ENCODE data around the gene ZNF454.

ZNF454 gene

DNA sequence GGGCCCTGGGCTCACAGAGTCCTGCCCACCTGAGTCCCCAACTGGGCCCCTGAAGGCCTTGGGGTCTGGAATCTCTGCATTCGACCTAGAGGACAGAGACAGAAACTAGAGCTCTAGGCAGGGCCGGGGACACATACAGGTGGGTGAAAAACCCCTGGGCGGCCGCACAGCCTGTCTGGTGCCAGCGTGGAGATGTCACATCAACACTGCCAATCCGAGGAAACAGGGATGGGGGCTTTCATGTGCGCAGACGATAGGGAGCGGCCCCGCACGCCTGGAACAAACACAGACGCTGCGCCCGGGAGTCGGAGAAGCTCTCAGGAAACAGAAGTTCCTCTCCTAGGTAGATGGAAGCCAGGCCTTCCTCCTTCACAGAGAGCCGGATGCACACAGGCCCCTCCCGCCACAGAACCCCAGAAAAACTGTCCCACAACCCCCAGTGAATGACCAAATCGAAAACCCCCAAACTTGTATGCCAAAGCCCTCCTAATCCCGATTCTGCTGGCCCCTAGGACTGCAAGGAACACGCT lies 52.3 kb downstream of the ZNF454 start:
- DNase-seq (ENCODE audit: low spot score), result no peak

DNA sequence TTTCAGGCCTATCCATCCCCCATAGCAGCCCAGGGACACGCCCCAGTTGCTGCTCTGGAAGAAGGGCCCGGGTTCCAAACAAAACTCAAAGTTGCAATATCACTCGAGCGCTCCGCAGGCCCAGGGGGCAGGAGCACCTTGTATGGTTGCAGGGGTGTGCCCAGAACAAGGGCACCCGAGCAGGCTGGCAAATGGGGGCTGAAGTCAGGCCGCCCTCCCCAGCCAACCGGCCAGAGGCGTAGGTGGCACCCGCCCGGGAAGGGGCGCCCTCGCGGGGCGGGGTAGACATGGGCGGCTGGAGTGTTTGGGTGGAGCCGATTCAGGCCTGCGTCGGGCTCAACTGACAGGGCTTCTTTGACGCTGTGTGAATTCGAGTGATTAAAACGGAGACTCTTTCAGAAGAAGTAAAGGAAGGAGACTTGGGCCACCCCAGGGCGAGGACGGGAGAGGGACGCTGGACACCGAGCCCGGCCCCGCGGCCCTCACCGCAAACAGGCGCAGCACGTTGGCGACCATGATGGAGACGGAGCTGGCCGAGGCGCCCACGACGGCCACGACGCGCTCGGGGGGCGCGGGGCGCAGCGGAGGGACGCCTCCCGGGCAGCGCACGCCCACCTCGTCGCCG lies 53.1 kb downstream of the ZNF454 start:
- no peak for DNase-seq (ENCODE audit: low spot score)

DNA sequence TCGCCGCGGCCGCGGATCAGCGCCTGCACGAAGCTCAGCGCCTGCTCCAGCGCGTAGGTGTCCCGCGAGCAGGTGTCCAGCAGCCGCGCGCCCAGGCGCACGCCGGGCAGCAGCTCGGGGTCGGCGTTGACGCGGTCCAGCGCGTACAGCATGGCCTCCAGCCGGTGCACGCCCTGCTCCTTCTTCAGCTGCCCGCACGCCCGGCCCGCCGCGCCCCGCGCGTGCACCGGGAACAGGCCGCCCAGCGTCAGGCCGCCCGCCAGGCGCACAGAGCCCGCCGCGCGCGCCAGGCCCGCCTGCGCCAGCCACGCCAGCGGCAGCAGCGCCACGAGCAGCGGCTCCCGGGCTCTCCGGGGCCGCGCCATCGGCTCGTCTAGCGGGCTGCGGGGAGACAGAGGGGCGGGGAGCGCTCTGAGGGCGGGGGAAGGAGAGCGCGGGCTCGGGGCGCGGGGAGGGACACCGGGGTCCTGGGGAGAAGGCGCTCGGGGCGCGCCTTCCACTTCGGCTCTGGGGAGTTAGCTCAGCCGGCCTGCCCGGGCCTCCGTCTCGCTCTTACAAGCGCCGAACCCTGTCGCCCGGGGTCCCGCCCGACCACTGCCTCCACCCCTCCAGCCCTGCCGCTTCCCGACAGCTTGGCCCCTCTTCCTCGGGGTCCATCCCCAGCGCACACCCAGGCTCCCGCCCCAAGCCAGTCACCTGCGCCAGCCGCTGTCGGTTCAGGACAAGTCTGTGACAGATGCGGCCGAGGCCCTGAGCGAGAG lies 53.8 kb downstream of the ZNF454 start, which contains the start of gene GRM6:
Gene GRM6 (minus strand): TSS at position 741 of the 761 bp plus-strand sequence. CDS start 376 bp downstream, at position 365.
- no peak for DNase-seq (ENCODE audit: low spot score)

DNA sequence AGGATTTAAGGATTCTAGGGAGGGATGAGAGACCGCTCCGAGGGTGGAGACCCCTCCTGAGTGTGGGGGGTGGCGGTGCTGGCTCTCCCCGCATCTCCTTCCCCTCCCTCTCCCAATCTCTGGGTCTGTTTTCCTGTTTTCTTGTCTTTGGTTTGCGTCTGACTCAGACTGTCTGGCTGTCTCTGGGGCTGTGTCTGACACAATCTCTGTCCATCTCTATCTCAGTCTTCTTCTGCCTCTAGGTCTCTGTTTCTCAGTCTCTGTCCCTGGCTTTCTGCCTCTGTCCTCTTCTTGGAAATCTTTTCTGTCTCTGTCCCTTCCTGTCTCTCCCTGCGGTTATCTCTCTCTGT lies 54.3 kb downstream of the ZNF454 start:
- DNase-seq (ENCODE audit: low spot score), result no peak

DNA sequence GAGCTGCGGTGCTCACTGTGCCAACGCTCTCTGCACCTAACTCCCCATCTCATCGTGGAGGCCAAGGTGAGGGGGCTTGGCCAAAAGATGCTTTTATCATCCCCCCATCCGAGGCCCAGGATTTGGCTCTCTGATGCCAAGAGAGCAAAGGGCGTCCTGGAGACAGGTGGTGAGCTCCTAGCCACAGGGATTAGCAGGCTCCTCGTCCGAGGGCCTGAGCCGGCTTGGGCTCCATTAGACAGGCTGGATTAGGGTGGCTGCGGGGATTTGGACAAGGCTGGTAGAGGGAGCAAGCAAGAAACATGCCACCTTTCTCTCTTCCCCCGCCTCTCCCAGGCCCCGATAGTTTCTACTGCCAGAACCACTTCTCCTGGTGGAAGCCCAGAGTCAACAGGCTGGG lies 55.2 kb downstream of the ZNF454 start:
- DNase-seq (ENCODE audit: low spot score), result no peak

DNA sequence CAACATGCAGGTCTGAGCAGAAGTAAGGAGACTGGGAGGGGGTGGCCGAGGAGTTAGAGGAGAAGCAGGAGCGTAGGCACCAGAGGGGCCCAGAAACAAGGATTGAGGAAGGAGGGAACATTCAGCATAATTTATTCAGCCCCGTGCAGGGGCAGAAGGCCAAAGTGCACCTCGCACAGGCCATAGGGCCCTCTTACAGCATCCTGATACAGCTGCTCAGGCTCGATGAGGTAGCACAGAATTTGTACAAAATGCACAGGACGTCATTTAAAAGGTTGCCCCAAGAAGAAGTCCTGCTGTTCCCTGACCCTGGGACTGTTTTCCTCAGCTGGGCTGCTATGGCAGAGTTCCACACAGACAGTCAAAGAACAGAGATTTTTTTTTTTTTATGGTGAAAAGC lies 56.2 kb downstream of the ZNF454 start:
- no peak for DNase-seq (ENCODE audit: low spot score)

DNA sequence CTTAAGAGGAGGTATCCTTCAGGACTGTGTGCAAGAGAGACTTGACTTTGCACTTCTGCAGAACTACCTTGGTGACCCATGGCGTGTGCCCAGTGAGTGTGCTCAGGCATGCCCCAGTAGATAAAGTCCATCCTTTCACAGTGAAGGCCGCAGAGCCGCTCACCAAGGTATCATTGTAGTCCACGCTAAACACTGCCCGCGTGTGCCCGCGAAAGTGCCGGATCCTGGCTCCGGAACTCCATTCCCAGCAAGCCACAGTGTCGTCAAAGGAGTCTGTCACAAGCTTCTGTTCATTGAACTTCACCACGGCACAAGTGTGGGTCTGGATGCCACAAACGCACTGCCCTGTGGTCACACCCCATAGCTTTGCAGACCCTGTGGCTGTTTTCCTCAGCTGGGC lies 57.4 kb downstream of the ZNF454 start:
- no peak for DNase-seq (ENCODE audit: low spot score)

DNA sequence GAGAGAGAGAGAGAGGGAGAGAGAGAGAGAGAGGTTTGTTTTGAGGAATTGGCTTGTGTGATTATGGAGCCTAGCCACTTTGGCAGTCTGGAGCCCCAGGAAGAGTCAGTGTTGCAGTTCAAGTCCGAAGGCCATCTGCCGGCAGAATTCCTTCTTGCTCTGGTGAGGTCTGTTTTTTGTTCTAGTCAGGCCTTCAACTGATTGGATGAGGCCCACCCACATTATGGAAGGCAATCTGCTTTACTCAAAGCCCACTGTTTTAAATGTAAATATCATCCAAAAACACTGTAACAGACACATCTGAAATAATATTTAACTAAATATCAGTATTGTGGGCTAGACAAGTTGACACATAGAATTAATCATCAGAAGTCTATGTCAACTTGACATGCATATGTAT lies 65.6 kb downstream of the ZNF454 start:
- no peak for DNase-seq (ENCODE audit: low spot score)

DNA sequence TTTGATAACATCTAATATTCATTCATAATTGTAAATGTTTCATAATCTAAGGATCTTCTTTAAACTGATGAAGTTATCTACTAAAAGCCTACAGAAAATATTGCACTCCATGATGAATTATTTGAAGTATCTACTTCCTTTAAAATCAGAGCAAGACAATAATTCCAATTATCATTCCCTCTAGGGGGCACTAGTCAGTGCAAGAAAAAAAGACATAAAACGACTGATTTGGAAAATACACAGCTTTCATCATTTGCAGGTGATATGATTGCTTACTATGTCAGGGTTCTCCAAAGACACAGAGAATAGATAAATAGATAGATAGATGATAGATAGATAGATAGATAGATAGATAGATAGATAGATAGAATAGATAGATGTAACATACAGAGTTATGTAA lies 67.7 kb downstream of the ZNF454 start:
- no peak for DNase-seq (ENCODE audit: low spot score)
